ENCODE data around the gene TRIM7.
"Not testable (repeated sequence)": the region's sequence is repeated elsewhere in the genome, so short reads cannot be mapped to it uniquely, and the experiment has no call there.

TRIM7 gene

DNA sequence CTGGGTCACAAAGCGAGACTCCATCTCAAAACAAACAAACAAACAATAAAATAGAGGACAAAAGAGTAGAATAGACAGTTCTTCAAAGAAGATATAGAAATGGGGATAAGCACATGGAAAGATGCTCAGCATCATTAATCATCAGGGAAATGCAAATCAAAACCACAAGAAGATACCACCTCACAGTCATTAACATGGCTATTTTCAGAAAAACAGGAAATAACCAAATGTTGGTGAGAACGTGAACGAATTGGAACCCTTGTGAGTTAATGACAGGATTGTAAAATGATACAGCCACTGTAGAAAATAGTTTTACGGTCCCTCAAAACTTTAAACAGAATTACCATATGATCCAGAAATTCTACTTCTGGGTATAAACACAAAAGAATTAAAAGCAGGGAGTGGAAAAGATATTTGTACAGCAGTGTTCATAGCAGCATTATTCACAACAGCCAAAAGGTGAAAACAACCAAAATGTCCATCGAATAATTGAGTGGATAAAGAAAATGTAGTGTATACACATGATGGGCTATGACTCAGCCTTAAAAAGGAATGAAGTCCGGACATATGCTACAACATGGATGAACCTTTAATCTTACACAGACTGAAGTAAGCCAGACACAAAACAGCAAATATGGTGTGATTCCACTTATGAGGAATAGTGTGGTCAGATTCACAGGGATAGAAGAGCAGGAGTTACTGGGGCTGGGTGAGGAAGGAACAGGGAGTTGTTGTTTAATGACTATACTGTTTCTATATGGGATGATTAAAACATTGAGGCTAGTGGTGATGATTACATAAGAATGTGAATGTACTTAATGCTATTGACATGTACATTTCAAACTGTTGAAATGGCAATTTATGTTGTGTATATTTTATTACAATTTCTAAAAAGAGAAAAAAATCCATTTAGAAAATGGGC, 37.9 kb downstream of the TRIM7 start:
- TF ChIP-seq, protein P1, sequence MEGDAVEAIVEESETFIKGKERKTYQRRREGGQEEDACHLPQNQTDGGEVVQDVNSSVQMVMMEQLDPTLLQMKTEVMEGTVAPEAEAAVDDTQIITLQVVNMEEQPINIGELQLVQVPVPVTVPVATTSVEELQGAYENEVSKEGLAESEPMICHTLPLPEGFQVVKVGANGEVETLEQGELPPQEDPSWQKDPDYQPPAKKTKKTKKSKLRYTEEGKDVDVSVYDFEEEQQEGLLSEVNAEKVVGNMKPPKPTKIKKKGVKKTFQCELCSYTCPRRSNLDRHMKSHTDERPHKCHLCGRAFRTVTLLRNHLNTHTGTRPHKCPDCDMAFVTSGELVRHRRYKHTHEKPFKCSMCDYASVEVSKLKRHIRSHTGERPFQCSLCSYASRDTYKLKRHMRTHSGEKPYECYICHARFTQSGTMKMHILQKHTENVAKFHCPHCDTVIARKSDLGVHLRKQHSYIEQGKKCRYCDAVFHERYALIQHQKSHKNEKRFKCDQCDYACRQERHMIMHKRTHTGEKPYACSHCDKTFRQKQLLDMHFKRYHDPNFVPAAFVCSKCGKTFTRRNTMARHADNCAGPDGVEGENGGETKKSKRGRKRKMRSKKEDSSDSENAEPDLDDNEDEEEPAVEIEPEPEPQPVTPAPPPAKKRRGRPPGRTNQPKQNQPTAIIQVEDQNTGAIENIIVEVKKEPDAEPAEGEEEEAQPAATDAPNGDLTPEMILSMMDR (IDR thresholded peaks at IDR 0.05; ENCODE audit: low read depth, low read length, missing control alignments), result no peak
- no peak overlapping the region for H3K4me3 ChIP-seq (ENCODE audit: low read depth, low read length)
- DNase-seq (ENCODE audit: low read depth), result no peak
- in situ Hi-C loops (cut with HindIII; ENCODE audit: low sequenced_read_pairs), result no loop called here

GRCh38 chr5:181164076-181164952, 40.7 kb downstream of the TRIM7 start:
- TF ChIP-seq, protein P1 (IDR thresholded peaks at IDR 0.05; ENCODE audit: low read depth, low read length, missing control alignments), result no peak
- no peak for DNase-seq (ENCODE audit: low read depth)
- H3K4me3 ChIP-seq (ENCODE audit: low read depth, low read length), result peak overlapping the region; percentile 19
- in situ Hi-C loops (cut with HindIII; ENCODE audit: low sequenced_read_pairs), result no loop called here

DNA sequence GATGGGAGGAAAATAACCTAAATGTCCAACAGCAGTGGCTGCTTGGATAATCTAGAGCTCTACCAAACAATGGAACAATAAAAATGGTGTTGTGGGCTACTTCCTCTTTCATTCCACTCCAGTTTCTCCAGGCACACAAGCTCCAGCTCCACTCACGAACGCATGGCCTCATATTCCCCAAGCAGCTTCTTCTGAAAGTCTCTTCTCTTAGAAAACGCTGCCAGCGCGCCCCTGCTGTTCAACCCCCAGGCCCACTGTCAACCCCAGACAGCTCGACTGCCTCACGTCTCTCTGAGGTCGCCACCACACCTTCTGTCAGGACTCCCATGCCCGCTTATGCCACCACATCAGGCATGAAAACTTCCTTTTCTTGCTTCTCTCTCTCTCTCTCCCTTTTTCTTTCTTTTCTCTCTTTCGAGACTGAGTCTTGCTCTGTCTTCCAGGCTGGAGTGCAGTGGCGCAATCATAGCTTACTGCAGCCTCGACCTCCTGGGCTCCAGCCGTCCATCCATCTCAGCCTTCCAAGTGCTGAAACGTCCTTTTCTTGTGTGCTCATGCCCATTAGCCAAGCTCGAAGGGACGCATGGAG, 41.4 kb downstream of the TRIM7 start:
- H3K4me3 ChIP-seq (ENCODE audit: low read depth, low read length), result no peak overlapping the region
- TF ChIP-seq, protein P1 (IDR thresholded peaks at IDR 0.05; ENCODE audit: low read depth, low read length, missing control alignments), result no peak
- no peak for DNase-seq (ENCODE audit: low read depth)
- in situ Hi-C loops (cut with HindIII; ENCODE audit: low sequenced_read_pairs), result no loop called here

- TF ChIP-seq, protein P1 (IDR thresholded peaks at IDR 0.05; ENCODE audit: low read depth, low read length, missing control alignments), result no peak
- no peak for DNase-seq (ENCODE audit: low read depth)
- in situ Hi-C loops (cut with HindIII; ENCODE audit: low sequenced_read_pairs), result no loop called here
- no peak overlapping the region for H3K4me3 ChIP-seq (ENCODE audit: low read depth, low read length)
Measured at GRCh38 chr5:181161534-181162175, 43.3 kb downstream of the TRIM7 start.

GRCh38 chr5:181160755-181161533, 44.1 kb downstream of the TRIM7 start:
- DNase-seq (ENCODE audit: low read depth); in situ Hi-C loops (cut with HindIII; ENCODE audit: low sequenced_read_pairs): not testable (repeated sequence)
- peak overlapping the region; percentile 15 for H3K4me3 ChIP-seq (ENCODE audit: low read depth, low read length)

DNA sequence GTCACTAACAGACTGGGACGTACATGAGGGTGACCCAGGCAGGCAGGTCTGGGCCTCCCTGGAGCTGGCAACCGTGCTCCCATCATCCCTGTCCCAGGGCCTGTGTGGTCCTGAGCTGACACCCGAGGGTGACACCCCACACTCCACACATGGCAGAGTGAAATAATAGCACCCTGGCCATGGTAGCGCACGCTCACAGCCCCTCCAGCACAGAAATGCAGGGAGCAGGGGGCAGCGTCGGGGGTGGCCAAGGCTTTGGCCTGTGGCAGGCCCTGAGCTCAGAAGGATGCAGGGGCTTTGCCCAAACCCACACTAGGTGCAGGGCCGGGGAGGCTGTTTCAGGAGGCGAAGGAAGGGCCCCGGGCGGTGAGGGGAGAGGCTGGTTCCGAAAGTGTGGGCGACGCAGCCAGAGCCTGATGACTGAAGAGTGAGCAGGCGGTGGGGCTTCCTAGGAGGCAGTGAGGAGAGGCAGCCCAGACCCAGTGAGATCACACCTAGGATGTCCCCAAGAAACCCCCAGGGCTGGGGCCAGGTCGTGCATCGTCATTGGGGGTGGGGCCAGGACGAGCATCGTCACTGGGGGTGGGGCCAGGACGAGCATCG, 44.7 kb downstream of the TRIM7 start:
- H3K4me3 ChIP-seq (ENCODE audit: low read depth, low read length), result peak overlapping the region; percentile 35
- no peak for DNase-seq (ENCODE audit: low read depth)
- in situ Hi-C loops (cut with HindIII; ENCODE audit: low sequenced_read_pairs), result no loop called here
- TF ChIP-seq, protein P1 (IDR thresholded peaks at IDR 0.05; ENCODE audit: low read depth, low read length, missing control alignments), result no peak
